Thoracic aorta (tissue), 2 donors: ENCODE measurements around the gene ANKRD61. TPM values are rescaled to one million over a fixed set of nuclear protein-coding genes. Genes with fewer than 3 reads are reported as not detected.
"Not testable (repeated sequence)": the region's sequence is repeated elsewhere in the genome, so short reads cannot be mapped to it uniquely, and the experiment has no call there.

ENCODE experiments used
- ATAC-seq: fragments of 150-250 bp; one replicate; pipeline ENCODE4 v1.8.0; 2017; ENCODE audit warnings: low read depth; ENCODE audit not compliant: insufficient number of reproducible peaks, low FRiP score
- DNase-seq: peaks from one replicate; pipeline ENCODE4 v3.0.0-alpha.2; 2020; ENCODE audit warnings: low spot score
- H3K27ac ChIP-seq, 2 donors: fragments of 200-600 bp; sonication (generic); 1 replicate in 1 of 2; 2 replicates in 1 of 2; pipeline ENCODE4 v1.5.1; 2016; ENCODE audit warnings: mild to moderate bottlenecking in 2 of 2, moderate library complexity in 2 of 2
- H3K27me3 ChIP-seq: fragments of 200-600 bp; sonication (generic); replicated peaks from 2 replicates; pipeline ENCODE4 v1.6.0; 2016; ENCODE audit warnings: mild to moderate bottlenecking; ENCODE audit not compliant: insufficient read depth
- H3K36me3 ChIP-seq: fragments of 200-600 bp; sonication (generic); one replicate; pipeline ENCODE4 v1.5.1; 2016
- H3K4me1 ChIP-seq, 2 donors: fragments of 200-600 bp; sonication (generic); 1 replicate in 1 of 2; 2 replicates in 1 of 2; pipeline versions ENCODE4 v1.5.1 to v1.6.0; 2016; ENCODE audit warnings: low read depth in 2 of 2, mild to moderate bottlenecking in 1 of 2; ENCODE audit not compliant: control insufficient read depth in 1 of 2
- H3K4me3 ChIP-seq: fragments of 200-600 bp; sonication (generic); 2 replicates; pipeline ENCODE4 v1.5.1; 2016; ENCODE audit warnings: mild to moderate bottlenecking
- H3K9me3 ChIP-seq: fragments of 200-600 bp; sonication (generic); 2 replicates; pipeline ENCODE4 v1.5.1; 2016
- CTCF ChIP-seq: fragments of 200-600 bp; sonication (generic); IDR thresholded peaks from one replicate; pipeline ENCODE4 v1.5.1; 2019; ENCODE audit warnings: antibody characterized with exemption
- total RNA-seq, 2 donors: library from RNA; depleted of rRNA; stranded (reverse); fragments of >200 nt; gene quantifications; one replicate each; pipeline versions ENCODE4 v1.1.0 to v1.2.3, GENCODE V29; 2016

Gene ANKRD61
- not detected for total RNA-seq

DNA sequence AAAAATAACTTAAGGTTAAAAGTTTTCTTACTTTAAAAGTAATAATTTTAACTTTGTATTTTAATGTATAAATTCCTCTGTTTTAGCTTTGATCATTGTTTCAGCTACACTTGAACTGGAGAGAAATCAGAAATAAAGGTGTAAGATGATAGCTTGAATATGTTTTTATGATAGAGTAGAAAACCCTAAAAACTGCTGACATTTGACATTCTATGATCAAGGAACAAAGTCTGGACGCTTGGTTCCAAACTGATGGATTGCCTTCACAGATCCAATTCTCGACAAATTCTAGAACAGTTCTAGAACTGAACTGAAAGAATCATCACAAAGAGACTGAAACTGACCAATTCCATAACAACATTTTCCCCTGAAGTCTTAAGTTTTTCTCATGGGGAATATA is at the start of gene ANKRD61:
TSS of gene ANKRD61 (plus strand) at position 389 of the 400 bp plus-strand sequence. CDS start at position 389, 0 bp downstream.
- no peaks in the 10 kb centered on the region for H3K4me1 ChIP-seq
- TF ChIP-seq CTCF = no peak
- H3K9me3 ChIP-seq = no peaks in the 10 kb centered on the region
- DNase-seq = no peak
- no peaks in the 10 kb centered on the region for H3K27me3 ChIP-seq
- ATAC-seq = no peak
- H3K36me3 ChIP-seq = peaks cover 46% of the 10 kb centered on the region
- H3K4me3 ChIP-seq = no peak within 1 kb of the TSS
- no peak within 1 kb of the TSS for H3K27ac ChIP-seq

DNA sequence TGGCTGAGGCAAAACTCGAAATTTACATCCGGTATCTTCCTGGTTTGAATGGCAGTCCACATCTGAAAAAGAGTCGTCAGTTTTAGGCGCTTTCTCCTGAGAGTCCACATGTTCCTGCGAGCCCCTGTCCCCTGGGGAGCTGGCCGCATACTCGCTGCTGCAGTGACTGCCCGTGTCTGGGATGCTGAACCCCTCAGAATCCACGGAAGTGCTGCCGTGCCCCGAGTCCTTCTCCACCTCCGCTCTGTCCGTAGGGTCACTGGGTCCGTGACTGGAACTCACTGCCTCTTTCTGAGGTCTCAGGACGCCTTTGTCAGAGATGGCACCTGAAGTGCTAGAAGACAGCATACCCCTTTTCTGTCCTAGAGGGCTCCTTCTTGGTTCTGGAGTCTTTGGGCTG is 44.1 kb upstream of the ANKRD61 start:
- H3K4me1 ChIP-seq, H3K4me3 ChIP-seq, H3K9me3 ChIP-seq, ATAC-seq, DNase-seq, H3K36me3 ChIP-seq, H3K27ac ChIP-seq, H3K27me3 ChIP-seq: not testable (repeated sequence)

DNA sequence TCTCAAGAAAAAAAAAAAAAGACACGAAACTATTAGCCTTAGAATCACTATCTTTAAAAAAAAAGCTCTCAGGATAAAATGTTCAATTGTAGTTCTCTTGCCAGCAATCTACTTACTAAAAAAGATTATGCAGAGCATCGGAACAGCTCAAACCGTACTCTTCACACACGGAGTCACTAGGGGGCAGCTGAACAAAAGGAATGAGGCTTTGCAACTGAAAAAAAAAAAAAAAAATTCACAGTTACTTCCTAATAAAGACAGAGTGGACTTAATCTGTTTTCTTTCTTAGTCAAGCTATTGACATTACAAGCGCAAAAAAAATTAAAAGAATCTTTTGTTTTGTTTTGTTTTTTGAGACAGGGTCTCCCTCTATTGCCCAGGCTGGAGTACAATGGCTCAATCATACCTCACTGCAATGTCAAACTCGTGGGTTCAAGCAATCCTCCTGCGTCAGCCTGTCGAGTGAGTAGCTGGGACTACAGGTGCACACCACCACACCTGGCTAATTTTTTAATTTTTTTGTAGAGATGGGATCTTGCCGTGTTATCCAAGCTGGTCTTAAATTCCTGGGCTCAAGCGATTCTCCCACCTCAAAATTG is 33.9 kb upstream of the ANKRD61 start:
- H3K4me1 ChIP-seq = no peaks in the 10 kb centered on the region
- DNase-seq (peak; percentile 16), ATAC-seq (peak; percentile 43)
- no peaks in the 10 kb centered on the region for H3K27me3 ChIP-seq
- TF ChIP-seq CTCF = peak; percentile 52
- H3K9me3 ChIP-seq = no peaks in the 10 kb centered on the region
- H3K4me3 ChIP-seq = no peak overlapping the region
- H3K27ac ChIP-seq = peak overlapping the region; percentile 42 to 49
- peaks cover 19% of the 10 kb centered on the region for H3K36me3 ChIP-seq

- Histone ChIP-seq H3K4me3 (no peak overlapping the region), H3K9me3 (no peaks in the 10 kb centered on the region), H3K4me1 (peaks cover 9 to 16% of the 10 kb centered on the region in 2 donors), H3K27me3 (no peaks in the 10 kb centered on the region), H3K36me3 (peaks cover 13% of the 10 kb centered on the region), H3K27ac (no peak overlapping the region)
- ATAC-seq (no peak), DNase-seq (no peak)
- no peak for TF ChIP-seq CTCF
These were observed 23.8 kb upstream of the ANKRD61 start for GRCh38 chr7:6007386-6007785.

- H3K27ac ChIP-seq = peak overlapping the region in 1 of 2 donors; percentile 82
- ATAC-seq, DNase-seq, H3K9me3 ChIP-seq, H3K27me3 ChIP-seq, H3K36me3 ChIP-seq: not testable (repeated sequence)
- H3K4me3 ChIP-seq = peak overlapping the region; percentile 88
- H3K4me1 ChIP-seq = peaks cover 9 to 16% of the 10 kb centered on the region in 2 donors
These were observed 23.2 kb upstream of the ANKRD61 start for GRCh38 chr7:6007835-6008590.
